GM12878 (cell line): Measurements from ENCODE around the gene ENOX1. TPM values are rescaled to one million over a fixed set of nuclear protein-coding genes. Genes with fewer than 3 reads are reported as not detected.

ENCODE experiments used
- ATAC-seq: fragments of 200-7000 bp; cut with Tn5 transposase; 3 replicates; pipeline ENCODE4 v1.9.1; 2020; ENCODE audit warnings: mild to moderate bottlenecking, moderate library complexity
- BruUV-seq: library from RNA; stranded (reverse); fragments of 400-500 nt; replicated peaks from 2 replicates; lab custom pipeline; 2021; lab: Mats Ljungman, UMichigan
- CTCF ChIA-PET: fragments of 300-600 bp; sonication (Branson Sonifier 250); formaldehyde crosslinking; extraction: SDS; loops from one replicate; lab custom pipeline; 2021; ENCODE audit warnings: inconsistent platforms; lab: Yijun Ruan, JAX
- POLR2A ChIA-PET: fragments of 350-600 bp; formaldehyde crosslinking; extraction: SDS; loops from one replicate; lab custom pipeline; 2021; ENCODE audit warnings: inconsistent platforms; lab: Charles Lee
- RAD21 ChIA-PET: fragments of 300-600 bp; sonication (Branson Sonifier 250); formaldehyde crosslinking; loops from one replicate; lab custom pipeline; 2023; ENCODE audit warnings: antibody characterized with exemption; ENCODE audit not compliant: unreplicated experiment; lab: Charles Lee
- SMC1A ChIA-PET: fragments of 300-600 bp; sonication (Branson Sonifier 250); formaldehyde crosslinking; loops from one replicate; lab custom pipeline; 2023; ENCODE audit not compliant: unreplicated experiment, uncharacterized antibody; lab: Charles Lee
- DNase-seq: peaks from one replicate; pipeline ENCODE4 v3.0.0-alpha.2; 2011; ENCODE audit warnings: low read depth, low spot score
- FAIRE-seq: peaks from 3 replicates; lab custom pipeline; 2011; peaks lifted over from hg19 to GRCh38; lab: Jason Lieb, UNC
- H2AFZ ChIP-seq: 2 replicates; pipeline ENCODE4 v1.6.0; 2011; ENCODE audit warnings: low read depth, low read length, control low read depth; ENCODE audit not compliant: control insufficient read depth
- H3K27ac ChIP-seq: 2 replicates; pipeline ENCODE4 v1.5.1; 2011; ENCODE audit warnings: control low read depth; ENCODE audit not compliant: control insufficient read depth, insufficient read depth
- H3K27me3 ChIP-seq, 2 experiments: replicated peaks in 1 of 2; 2 replicates each; pipeline versions ENCODE4 v1.6.0 to v1.6.1; 2011; ENCODE audit warnings: low read length in 1 of 2; ENCODE audit not compliant: control insufficient read depth in 2 of 2, insufficient read depth in 2 of 2
- H3K36me3 ChIP-seq, 2 experiments: 2 replicates each; pipeline ENCODE4 v1.5.1; 2011; ENCODE audit warnings: low read length in 1 of 2; ENCODE audit not compliant: control insufficient read depth in 2 of 2, insufficient read depth in 2 of 2
- H3K4me1 ChIP-seq: 2 replicates; pipeline ENCODE4 v1.6.1; 2011; ENCODE audit warnings: mild to moderate bottlenecking, low read length, moderate library complexity, mixed read lengths; ENCODE audit not compliant: control insufficient read depth, insufficient read depth
- H3K4me2 ChIP-seq: 2 replicates; pipeline ENCODE4 v1.6.0; 2011; ENCODE audit warnings: control low read depth; ENCODE audit not compliant: control insufficient read depth, insufficient read depth
- H3K4me3 ChIP-seq: fragments of 200-600 bp; sonication (generic); 2 replicates; pipeline ENCODE4 v1.5.1; 2016
- H3K79me2 ChIP-seq: 2 replicates; pipeline ENCODE4 v1.6.0; 2011; ENCODE audit warnings: low read length; ENCODE audit not compliant: control insufficient read depth, insufficient read depth
- H3K9ac ChIP-seq: 2 replicates; pipeline ENCODE4 v1.8.0; 2011; ENCODE audit warnings: low read length, control low read depth, mixed read lengths; ENCODE audit not compliant: control insufficient read depth, insufficient read depth
- H3K9me3 ChIP-seq: replicated peaks from 3 replicates; pipeline ENCODE4 v1.5.1; 2011; ENCODE audit warnings: mild to moderate bottlenecking, low read length; ENCODE audit not compliant: control insufficient read depth, insufficient read depth
- H4K20me1 ChIP-seq: 2 replicates; pipeline ENCODE4 v1.6.0; 2011; ENCODE audit not compliant: control insufficient read depth, insufficient read depth
- BCL11A ChIP-seq: IDR thresholded peaks from 2 replicates; pipeline ENCODE4 v1.6.1; 2011; ENCODE audit warnings: low read depth, low read length
- BHLHE40 ChIP-seq, 2 experiments: fragments of 450-650 bp in 1 of 2; IDR thresholded peaks; 2 replicates each; pipeline ENCODE4 v1.6.1; 2011 to 2017; ENCODE audit warnings: low read depth in 2 of 2, borderline replicate concordance in 1 of 2, improper control_type of control experiment in 1 of 2, low read length in 1 of 2, mild to moderate bottlenecking in 1 of 2
- CHD4 ChIP-seq: fragments of 200-600 bp; sonication (generic); IDR thresholded peaks from 2 replicates; pipeline ENCODE4 v1.6.1; 2016; ENCODE audit warnings: mild to moderate bottlenecking
- E2F4 ChIP-seq: IDR thresholded peaks from 2 replicates; pipeline ENCODE4 v1.6.1; 2012; ENCODE audit warnings: low read depth, low read length, improper control_type of control experiment
- POLR2A ChIP-seq: IDR thresholded peaks from 2 replicates; pipeline ENCODE4 v1.6.1; 2011; ENCODE audit warnings: low read depth, mild to moderate bottlenecking, low read length
- YBX1 ChIP-seq: fragments of 450-650 bp; IDR thresholded peaks from 2 replicates; pipeline ENCODE4 v1.6.1; 2016; ENCODE audit warnings: antibody characterized with exemption
- YY1 ChIP-seq: IDR thresholded peaks from 2 replicates; pipeline ENCODE4 v1.6.1; 2011; ENCODE audit warnings: low read depth, mild to moderate bottlenecking, low read length
- WGBS: methylation state at CpG from one replicate; pipeline ENCODE4 v1.1.6; 2016; ENCODE audit warnings: low lambda C conversion rate; ENCODE audit not compliant: insufficient replicate concordance, insufficient coverage; ENCODE audit errors: missing lambda C conversion rate; 5-methylcytosine and 5-hydroxymethylcytosine counted together
- in situ Hi-C: fragments of 300-500 bp; cut with MboI; formaldehyde crosslinking; loops from 9 replicates; pipeline ENCODE4 v1.14.3; 2018; ENCODE audit warnings: mixed read lengths
- intact Hi-C: fragments of 100-400 bp; cut with micrococcal nuclease; formaldehyde crosslinking; loops from one replicate; pipeline ENCODE4 v1.14.2; 2022; ENCODE audit not compliant: unreplicated experiment
- polyA plus RNA-seq, 11 experiments: library from polyadenylated mRNA; depleted of rRNA in 4 of 11; unstranded in 6 of 11; stranded (reverse) in 5 of 11; fragments of >200 nt; fragmentation: Nextera tagmentation in 4 of 11; fragmentation: Illumina TruSeq in 1 of 11; extraction: Ambion mirVana in 4 of 11; extraction: Trizol in 1 of 11; gene quantifications; 1 replicate in 1 of 11; 2 replicates in 10 of 11; pipeline versions ENCODE4 v1.2.1 to v1.2.3, GENCODE V29; 2011 to 2016; ENCODE audit warnings: inconsistent platforms in 2 of 11, missing spikeins in 2 of 11, low read depth in 1 of 11
- total RNA-seq, 4 experiments: library from RNA; depleted of rRNA in 3 of 4; stranded (reverse); fragments of >200 nt in 3 of 4; fragmentation: Illumina TruSeq in 1 of 4; extraction: Trizol in 1 of 4; gene quantifications; 2 replicates each; pipeline versions ENCODE4 v1.2.1 to v1.2.3, GENCODE V29; 2013 to 2021
- TF ChIP-seq, protein P1 (sequence below): IDR thresholded peaks from 2 replicates; pipeline ENCODE4 v1.6.1; 2011; ENCODE audit warnings: low read depth, mild to moderate bottlenecking, low read length, moderate library complexity, borderline replicate concordance; ENCODE audit errors: extremely low read depth

The ENOX1 gene
- total and polyA plus RNA-seq, 10 of the 15 experiments (the other 5 are each of a cell fraction or from before 2014, with no cell fraction given), result 0.11 to 0.26 (median 0.15) TPM

GRCh38 chr13:43663474-43664090 lies 123.2 kb downstream of the ENOX1 start:
- ChIA-PET RAD21 (no interaction called here), CTCF (interaction anchor here (1.6 kb wide), 1 partner anchor 27 kb away, joined by 3 read pairs; no protein-coding TSS in a partner anchor), SMC1A (interaction anchor here (0.7 to 1.7 kb wide), 2 partner anchors 12 to 35 kb away, joined by 3 to 4 read pairs; no protein-coding TSS in a partner anchor), POLR2A (no interaction called here)
- Histone ChIP-seq H4K20me1 (no peaks in the 10 kb centered on the region), H3K27me3 (no peaks in the 10 kb centered on the region), H3K9ac (no peak overlapping the region), H3K4me1 (no peaks in the 10 kb centered on the region), H3K4me3 (no peak overlapping the region), H3K79me2 (no peaks in the 10 kb centered on the region), H3K27ac (no peak overlapping the region), H3K4me2 (no peak overlapping the region), H2AFZ (no peak overlapping the region), H3K36me3 (no peaks in the 10 kb centered on the region), H3K9me3 (no peaks in the 10 kb centered on the region)
- 33% methylated on average over 3 of the region's 3 CpGs for WGBS
- BruUV-seq, result no TSS peak
- in situ Hi-C loops, result no loop called here
- ATAC-seq, result no peak
- intact Hi-C loops, result no loop called here
- no peak for DNase-seq
- TF ChIP-seq, protein P1, sequence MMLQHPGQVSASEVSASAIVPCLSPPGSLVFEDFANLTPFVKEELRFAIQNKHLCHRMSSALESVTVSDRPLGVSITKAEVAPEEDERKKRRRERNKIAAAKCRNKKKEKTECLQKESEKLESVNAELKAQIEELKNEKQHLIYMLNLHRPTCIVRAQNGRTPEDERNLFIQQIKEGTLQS, result no peak
- TF ChIP-seq YY1 (no peak), CHD4 (no peak), BHLHE40 (IDR thresholded peaks at IDR 0.05; ENCODE audit: borderline replicate concordance in 1 of 2, low read depth in 2 of 2, low read length in 1 of 2) (no peak), BCL11A (no peak), POLR2A (no peak), E2F4 (no peak), YBX1 (no peak)
- FAIRE-seq, result no peak
